Neuronal stem cell (in vitro differentiated cells): Measurements from ENCODE around the gene AKR1C2.
"Not testable (repeated sequence)": the region's sequence is repeated elsewhere in the genome, so short reads cannot be mapped to it uniquely, and the experiment has no call there.

Experiments
- DNase-seq: peaks from one replicate; pipeline ENCODE4 v3.0.0-alpha.2; 2013; ENCODE audit warnings: low spot score
- H2AFZ ChIP-seq: one replicate; pipeline ENCODE4 v1.6.1; 2013; ENCODE audit warnings: mild to moderate bottlenecking, low read length, inconsistent platforms
- H2AK5ac ChIP-seq: 2 replicates; pipeline ENCODE4 v1.6.1; 2013; ENCODE audit warnings: low read depth, mild to moderate bottlenecking, inconsistent platforms, low read length, moderate library complexity, mixed read lengths
- H2BK120ac ChIP-seq: 2 replicates; pipeline ENCODE4 v1.6.1; 2013; ENCODE audit warnings: low read depth, mild to moderate bottlenecking, inconsistent platforms, low read length, moderate library complexity, mixed read lengths
- H2BK12ac ChIP-seq: one replicate; pipeline ENCODE4 v1.6.1; 2013; ENCODE audit warnings: low read length, inconsistent platforms
- H2BK15ac ChIP-seq: 2 replicates; pipeline ENCODE4 v1.6.1; 2013; ENCODE audit warnings: mild to moderate bottlenecking, low read length, inconsistent platforms, mixed read lengths
- H2BK5ac ChIP-seq: one replicate; pipeline ENCODE4 v1.6.1; 2013; ENCODE audit warnings: inconsistent platforms, mild to moderate bottlenecking, low read length, moderate library complexity
- H3K14ac ChIP-seq: one replicate; pipeline ENCODE4 v1.6.1; 2013; ENCODE audit warnings: low read length, inconsistent platforms
- H3K18ac ChIP-seq: 2 replicates; pipeline ENCODE4 v1.6.1; 2013; ENCODE audit warnings: low read length, inconsistent platforms
- H3K23ac ChIP-seq: 2 replicates; pipeline ENCODE4 v1.6.1; 2013; ENCODE audit warnings: low read depth, mild to moderate bottlenecking, mixed read lengths, low read length, inconsistent platforms; ENCODE audit not compliant: poor library complexity
- H3K27ac ChIP-seq: replicated peaks from 3 replicates; pipeline ENCODE4 v1.5.1; 2013; ENCODE audit warnings: low read length, inconsistent platforms
- H3K27me3 ChIP-seq, 3 experiments: 2 replicates each; pipeline ENCODE4 v1.6.1; 2013; ENCODE audit warnings: low read length in 3 of 3, mild to moderate bottlenecking in 2 of 3, inconsistent platforms in 1 of 3, low read depth in 1 of 3, mixed read lengths in 1 of 3, moderate library complexity in 1 of 3; ENCODE audit not compliant: control insufficient read depth in 3 of 3, insufficient read depth in 3 of 3
- H3K36me3 ChIP-seq, 2 donors: replicated peaks in 1 of 2; 2 replicates each; pipeline ENCODE4 v1.6.1; 2013; ENCODE audit warnings: low read length in 2 of 2; ENCODE audit not compliant: control insufficient read depth in 2 of 2, insufficient read depth in 2 of 2
- H3K4ac ChIP-seq: 2 replicates; pipeline ENCODE4 v1.6.1; 2013; ENCODE audit warnings: inconsistent platforms, mild to moderate bottlenecking, low read length, moderate library complexity
- H3K4me1 ChIP-seq, 2 donors: 1 replicate in 1 of 2; 2 replicates in 1 of 2; pipeline ENCODE4 v1.6.1; 2013; ENCODE audit warnings: low read length in 2 of 2, low read depth in 1 of 2; ENCODE audit not compliant: control insufficient read depth in 2 of 2, insufficient read depth in 1 of 2
- H3K4me2 ChIP-seq: one replicate; pipeline ENCODE4 v1.6.1; 2013; ENCODE audit warnings: mild to moderate bottlenecking, low read length, inconsistent platforms; ENCODE audit not compliant: insufficient read depth, poor library complexity, severe bottlenecking
- H3K4me3 ChIP-seq, 2 donors: 2 replicates each; pipeline ENCODE4 v1.5.1; 2013; ENCODE audit warnings: low read length in 2 of 2, mild to moderate bottlenecking in 2 of 2, inconsistent platforms in 1 of 2, moderate library complexity in 1 of 2
- H3K79me1 ChIP-seq: one replicate; pipeline ENCODE4 v1.6.1; 2013; ENCODE audit warnings: low read depth, mild to moderate bottlenecking, inconsistent platforms, low read length, moderate library complexity
- H3K9ac ChIP-seq: one replicate; pipeline ENCODE4 v1.6.1; 2013; ENCODE audit warnings: mild to moderate bottlenecking, low read depth, low read length, inconsistent platforms; ENCODE audit not compliant: poor library complexity
- H3K9me3 ChIP-seq, 2 donors: replicated peaks in 1 of 2; 2 replicates each; pipeline versions ENCODE3 to v1.6.1; 2013; ENCODE audit warnings: low read length in 2 of 2, mild to moderate bottlenecking in 2 of 2, inconsistent platforms in 1 of 2, low read depth in 1 of 2, mixed read lengths in 1 of 2, moderate library complexity in 1 of 2; ENCODE audit not compliant: control insufficient read depth in 2 of 2, insufficient read depth in 1 of 2
- H4K8ac ChIP-seq: one replicate; pipeline ENCODE4 v1.6.1; 2013; ENCODE audit warnings: low read depth, mild to moderate bottlenecking, inconsistent platforms, low read length, moderate library complexity
- H4K91ac ChIP-seq: one replicate; pipeline ENCODE4 v1.6.1; 2013; ENCODE audit warnings: low read length, low read depth, mild to moderate bottlenecking, inconsistent platforms; ENCODE audit not compliant: poor library complexity
- WGBS, 2 donors: extraction: QIAGEN DNeasy Blood & Tissue Kit; methylation state at CpG; one replicate each; pipeline ENCODE4 v1.1.7; 2013; ENCODE audit warnings: missing lambda C conversion rate in 2 of 2, mixed read lengths in 1 of 2; ENCODE audit not compliant: insufficient read length in 2 of 2, insufficient replicate concordance in 1 of 2; ENCODE audit errors: extremely low coverage in 2 of 2; 5-methylcytosine and 5-hydroxymethylcytosine counted together

AKR1C2 gene

DNA sequence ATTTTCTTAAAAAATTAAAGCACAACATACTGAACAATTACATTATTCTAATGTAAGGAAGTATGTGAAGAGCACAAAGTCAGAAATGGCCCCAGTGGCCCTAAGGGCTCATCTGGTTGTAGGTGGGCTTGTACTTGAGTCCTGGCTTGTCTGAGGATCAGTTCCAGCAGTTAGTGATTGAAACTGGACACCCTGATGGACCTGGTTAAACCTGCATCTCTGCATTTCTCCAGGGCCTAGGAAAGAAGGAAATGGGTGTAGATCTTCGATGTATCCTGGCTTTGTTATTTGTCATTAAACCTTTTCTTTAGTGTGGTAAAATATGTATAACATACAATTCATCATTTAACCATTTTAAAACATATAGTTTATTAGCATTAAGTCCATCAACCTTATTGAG, 9.7 kb upstream of the AKR1C2 start:
- WGBS, 2 donors, result no CpG with 5 or more reads among the region's 1 CpG
- no peaks in the 10 kb centered on the region for H3K4me1 ChIP-seq
- H2BK5ac ChIP-seq, result no peak overlapping the region
- H3K4me3 ChIP-seq, result no peak overlapping the region
- H2BK12ac ChIP-seq, result no peak overlapping the region
- H3K14ac ChIP-seq, result no peak overlapping the region
- H2AK5ac ChIP-seq, result no peak overlapping the region
- no peak overlapping the region for H3K9ac ChIP-seq
- no peak overlapping the region for H2BK15ac ChIP-seq
- no peaks in the 10 kb centered on the region for H3K79me1 ChIP-seq
- H4K91ac ChIP-seq, result no peak overlapping the region
- H3K27ac ChIP-seq, result no peak overlapping the region
- H2BK120ac ChIP-seq, result no peak overlapping the region
- no peaks in the 10 kb centered on the region for H3K36me3 ChIP-seq
- no peaks in the 10 kb centered on the region for H3K9me3 ChIP-seq
- no peak overlapping the region for H3K4me2 ChIP-seq
- no peak overlapping the region for H3K23ac ChIP-seq
- no peak for DNase-seq
- H3K18ac ChIP-seq, result no peak overlapping the region
- no peak overlapping the region for H4K8ac ChIP-seq
- no peaks in the 10 kb centered on the region for H3K27me3 ChIP-seq
- no peak overlapping the region for H2AFZ ChIP-seq
- H3K4ac ChIP-seq, result no peak overlapping the region

DNA sequence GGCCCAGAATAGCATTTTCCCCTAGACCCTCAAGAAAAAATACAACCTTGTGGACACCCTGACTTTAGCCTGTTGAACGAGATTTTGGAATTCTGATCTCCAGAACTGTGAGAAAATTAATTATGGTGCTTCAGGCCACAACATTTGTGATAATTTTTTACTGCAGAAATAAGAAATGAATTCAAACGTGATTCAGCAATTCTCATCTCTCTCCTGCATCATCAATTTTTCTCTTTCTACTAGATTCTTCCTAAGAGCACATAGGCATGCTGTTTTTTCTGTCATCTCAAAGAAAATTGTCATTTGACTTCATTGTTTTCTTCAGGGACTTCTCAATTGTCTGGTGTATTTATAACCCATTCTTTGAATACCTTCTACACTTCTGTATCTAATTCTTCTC, 8.9 kb upstream of the AKR1C2 start:
- Histone ChIP-seq H3K23ac (no peak overlapping the region), H3K9ac (no peak overlapping the region), H3K14ac (no peak overlapping the region), H3K27ac (no peak overlapping the region), H3K4ac (no peak overlapping the region), H2BK5ac (no peak overlapping the region), H3K18ac (no peak overlapping the region), H2BK15ac (no peak overlapping the region), H3K4me2 (no peak overlapping the region), H4K8ac (no peak overlapping the region), H2AFZ (no peak overlapping the region), H3K4me1 (no peaks in the 10 kb centered on the region), H3K79me1 (no peaks in the 10 kb centered on the region), H2AK5ac (no peak overlapping the region), H3K36me3 (no peaks in the 10 kb centered on the region), H2BK12ac (no peak overlapping the region), H3K27me3 (no peaks in the 10 kb centered on the region), H4K91ac (no peak overlapping the region), H3K9me3 (no peaks in the 10 kb centered on the region), H3K4me3 (no peak overlapping the region), H2BK120ac (no peak overlapping the region)
- DNase-seq, result no peak
- no CpG with 5 or more reads among the region's 2 CpGs for WGBS, 2 donors

DNA sequence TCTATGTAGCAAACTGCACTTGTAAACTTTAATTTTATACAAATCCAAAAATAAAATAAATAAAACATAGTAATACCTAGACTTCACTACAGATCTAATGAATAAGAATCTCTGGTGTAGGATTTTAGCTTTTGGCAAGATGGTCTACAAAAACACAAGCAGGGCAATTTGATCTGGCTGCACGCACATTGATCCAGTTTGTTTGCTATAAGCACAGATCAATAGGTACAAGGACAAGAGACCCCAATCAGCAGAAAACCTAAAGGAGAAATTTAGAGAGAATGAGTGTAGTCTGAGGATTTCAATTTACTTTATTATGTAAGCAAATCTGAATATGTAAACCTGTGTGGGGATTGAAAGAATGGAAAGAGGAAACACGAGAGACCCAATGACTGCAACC, 7.7 kb upstream of the AKR1C2 start:
- not testable (repeated sequence) for H3K4me1 ChIP-seq, H3K4me2 ChIP-seq, H2AFZ ChIP-seq, H3K14ac ChIP-seq, H3K4me3 ChIP-seq, DNase-seq, H4K91ac ChIP-seq, H2BK120ac ChIP-seq, H3K9me3 ChIP-seq, H3K4ac ChIP-seq, H3K27ac ChIP-seq, H3K23ac ChIP-seq, H3K36me3 ChIP-seq, H3K79me1 ChIP-seq, H3K18ac ChIP-seq, H2AK5ac ChIP-seq, H2BK5ac ChIP-seq, H2BK12ac ChIP-seq, H3K27me3 ChIP-seq, H2BK15ac ChIP-seq, H4K8ac ChIP-seq, H3K9ac ChIP-seq
- no CpG with 5 or more reads among the region's 2 CpGs for WGBS, 2 donors

DNA sequence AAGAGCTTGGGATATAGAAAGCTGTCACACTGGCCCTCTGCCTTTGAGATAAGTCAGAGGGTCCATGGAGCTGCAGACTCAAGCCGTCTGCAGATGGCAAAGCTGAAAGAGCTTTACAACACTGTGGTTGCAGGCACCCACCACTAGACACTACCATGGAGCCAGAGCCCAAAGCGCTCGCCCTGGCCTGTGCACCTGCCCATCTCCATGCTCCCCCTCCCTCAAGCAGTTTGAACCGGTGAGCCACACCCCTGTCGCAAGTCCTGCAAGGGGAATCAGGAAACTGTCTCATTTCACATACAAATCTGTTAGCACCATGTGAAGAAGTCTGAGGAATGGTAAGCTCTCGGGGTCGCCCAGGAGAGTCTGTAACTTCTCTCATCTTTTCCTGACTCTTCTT, 6.4 kb upstream of the AKR1C2 start:
- H3K4me3 ChIP-seq, H3K4me2 ChIP-seq, H2BK12ac ChIP-seq, H4K91ac ChIP-seq, H4K8ac ChIP-seq, H3K9ac ChIP-seq, H3K4me1 ChIP-seq, H3K18ac ChIP-seq, H3K14ac ChIP-seq, DNase-seq, H3K23ac ChIP-seq, H2BK15ac ChIP-seq, H3K36me3 ChIP-seq, H2AFZ ChIP-seq, H2AK5ac ChIP-seq, H3K27me3 ChIP-seq, H3K79me1 ChIP-seq, H3K9me3 ChIP-seq, H2BK5ac ChIP-seq, H2BK120ac ChIP-seq, H3K27ac ChIP-seq, H3K4ac ChIP-seq: not testable (repeated sequence)
- no CpG with 5 or more reads among the region's 7 CpGs for WGBS, 2 donors
